K562 (cell line): ENCODE results near the gene EZH1. TPM values are rescaled to one million over a fixed set of nuclear protein-coding genes. Genes with fewer than 3 reads are reported as not detected.
A peak's percentile ranks its signal among the peaks of the same experiment; 100 is the strongest.

Experiments used
- ATAC-seq: fragments of 200-7000 bp; cut with Tn5 transposase; 3 replicates; pipeline ENCODE4 v1.9.1; 2020; ENCODE audit warnings: moderate library complexity
- BruUV-seq: library from RNA; stranded (reverse); fragments of 400-500 nt; replicated peaks from 2 replicates; lab custom pipeline; 2021; lab: Mats Ljungman, UMichigan
- CTCF ChIA-PET: fragments of 300-600 bp; formaldehyde crosslinking; extraction: SDS; loops from one replicate; lab custom pipeline; 2021; ENCODE audit warnings: low intra/inter-chr PET ratio; lab: Yijun Ruan, JAX
- POLR2A ChIA-PET: fragments of 300-600, 350-650 bp; sonication (Branson Sonifier 250); formaldehyde crosslinking; extraction: SDS; loops from one replicate; lab custom pipeline; 2021; ENCODE audit warnings: antibody characterized with exemption, inconsistent platforms; lab: Yijun Ruan, JAX
- DNase-seq, 4 experiments: peaks; one replicate each; pipeline versions ENCODE4 v3.0.0 to v3.0.0-alpha.2; 2011 to 2018; ENCODE audit warnings: low spot score in 3 of 4, mixed read lengths in 3 of 4; ENCODE audit errors: extremely low read depth in 1 of 4
- FAIRE-seq: peaks from 2 replicates; lab custom pipeline; 2011; peaks lifted over from hg19 to GRCh38; lab: Jason Lieb, UNC
- H2AFZ ChIP-seq: 2 replicates; pipeline ENCODE4 v1.6.0; 2011; ENCODE audit warnings: low read depth, low read length, control low read depth, inconsistent platforms
- H3K27ac ChIP-seq: fragments of 200-600 bp; 3 replicates; pipeline ENCODE4 v1.8.0; 2011; ENCODE audit warnings: low read depth, mild to moderate bottlenecking, control low read depth, inconsistent platforms, low read length, moderate library complexity, mixed read lengths; ENCODE audit errors: extremely low read depth
- H3K27me3 ChIP-seq, 2 experiments: fragments of 300-600 bp in 1 of 2; 2 replicates in 1 of 2; 3 replicates in 1 of 2; pipeline versions ENCODE4 v1.6.0 to v1.8.0; 2011; ENCODE audit warnings: inconsistent platforms in 2 of 2, low read length in 2 of 2, mild to moderate bottlenecking in 1 of 2, mixed read lengths in 1 of 2, moderate library complexity in 1 of 2; ENCODE audit not compliant: control insufficient read depth in 2 of 2, insufficient read depth in 2 of 2
- H3K36me3 ChIP-seq: fragments of 300-600 bp; 3 replicates; pipeline ENCODE4 v1.8.0; 2011; ENCODE audit warnings: mild to moderate bottlenecking, low read length, inconsistent platforms; ENCODE audit not compliant: control insufficient read depth, insufficient read depth
- H3K4me1 ChIP-seq, 2 experiments: fragments of 200-600 bp in 1 of 2; replicated peaks in 1 of 2; 2 replicates in 1 of 2; 3 replicates in 1 of 2; pipeline versions ENCODE4 v1.5.1 to v1.8.0; 2011; ENCODE audit warnings: inconsistent platforms in 2 of 2, low read length in 2 of 2, mild to moderate bottlenecking in 1 of 2, mixed read lengths in 1 of 2, moderate library complexity in 1 of 2; ENCODE audit not compliant: control insufficient read depth in 2 of 2, insufficient read depth in 2 of 2
- H3K4me2 ChIP-seq: 2 replicates; pipeline ENCODE4 v1.6.1; 2011; ENCODE audit warnings: low read length, control low read depth, inconsistent platforms, mixed read lengths; ENCODE audit not compliant: insufficient read depth
- H3K4me3 ChIP-seq: fragments of 200-600 bp; sonication (generic), shearing (Covaris generic); 2 replicates; pipeline ENCODE4 v1.5.1; 2016; ENCODE audit warnings: control low read depth, inconsistent platforms
- H3K79me2 ChIP-seq: fragments of 200-600 bp; 3 replicates; pipeline ENCODE4 v1.8.0; 2011; ENCODE audit warnings: low read length, inconsistent platforms; ENCODE audit not compliant: control insufficient read depth, insufficient read depth
- H3K9ac ChIP-seq, 2 experiments: 2 replicates each; pipeline versions ENCODE4 v1.6.0 to v1.6.1; 2011; ENCODE audit warnings: low read depth in 2 of 2, low read length in 2 of 2, control low read depth in 1 of 2, inconsistent platforms in 1 of 2, mild to moderate bottlenecking in 1 of 2, mixed read lengths in 1 of 2; ENCODE audit not compliant: insufficient read depth in 1 of 2
- H3K9me1 ChIP-seq: one replicate; pipeline ENCODE4 v1.6.0; 2011; ENCODE audit warnings: inconsistent platforms, mild to moderate bottlenecking, low read length, moderate library complexity; ENCODE audit not compliant: control insufficient read depth, insufficient read depth
- H3K9me3 ChIP-seq: replicated peaks from 2 replicates; pipeline ENCODE4 v1.5.1; 2011; ENCODE audit warnings: low read depth, low read length, inconsistent platforms; ENCODE audit not compliant: control insufficient read depth, insufficient read depth
- H4K20me1 ChIP-seq: replicated peaks from 2 replicates; pipeline ENCODE4 v1.6.1; 2011; ENCODE audit warnings: low read length, inconsistent platforms, mixed read lengths; ENCODE audit not compliant: control insufficient read depth, insufficient read depth
- ARID2 ChIP-seq: fragments of 450-650 bp; IDR thresholded peaks from 2 replicates; pipeline ENCODE4 v1.6.1; 2017; ENCODE audit warnings: antibody characterized with exemption, mild to moderate bottlenecking
- MYBL2 ChIP-seq, 2 experiments: fragments of 450-650 bp in 1 of 2; sonication (generic) in 1 of 2; formaldehyde crosslinking in 1 of 2; IDR thresholded peaks; 2 replicates each; pipeline versions ENCODE4 v1.6.1 to v1.8.1; 2017 to 2022; ENCODE audit warnings: borderline replicate concordance in 1 of 2, inconsistent platforms in 1 of 2, low read depth in 1 of 2, mild to moderate bottlenecking in 1 of 2, missing genetic modification reagents in 1 of 2, moderate library complexity in 1 of 2
- POLR2G ChIP-seq: fragments of 200-400 bp; formaldehyde crosslinking; IDR thresholded peaks from 2 replicates; pipeline ENCODE4 v1.6.1; 2017; ENCODE audit warnings: low read depth, mild to moderate bottlenecking, antibody characterized with exemption, low read length, moderate library complexity
- PTBP1 ChIP-seq: fragments of 200-400 bp; formaldehyde crosslinking; IDR thresholded peaks from 2 replicates; pipeline ENCODE4 v1.6.1; 2017; ENCODE audit warnings: low read depth, low read length
- RCOR1 ChIP-seq, 2 experiments: IDR thresholded peaks; 2 replicates each; pipeline ENCODE4 v1.6.1; 2012; ENCODE audit warnings: low read depth in 2 of 2, low read length in 2 of 2, borderline replicate concordance in 1 of 2, improper control_type of control experiment in 1 of 2
- ZNF134 ChIP-seq: fragments of 250-450 bp; sonication (Bioruptor Pico); conservative IDR thresholded peaks from 2 replicates; pipeline ENCODE4 v1.4.0; 2020
- ZNF436 ChIP-seq: fragments of 250-450, 450-650 bp; sonication (Bioruptor Pico); formaldehyde crosslinking; IDR thresholded peaks from 2 replicates; pipeline ENCODE4 v1.7.0; 2020; ENCODE audit warnings: mild to moderate bottlenecking
- WGBS: fragments of 100-300 bp; shearing (Covaris generic); methylation state at CpG from one replicate; pipeline ENCODE4 v1.1.6; 2016; ENCODE audit warnings: low coverage, mixed read lengths; ENCODE audit not compliant: insufficient coverage; ENCODE audit errors: missing lambda C conversion rate; 5-methylcytosine and 5-hydroxymethylcytosine counted together
- in situ Hi-C: fragments of 300-500 bp; cut with MboI; formaldehyde crosslinking; loops from 4 replicates; pipeline ENCODE4 v1.15.0; 2018; ENCODE audit warnings: inconsistent platforms, mixed read lengths
- intact Hi-C: fragments of 100-400 bp; cut with micrococcal nuclease; formaldehyde crosslinking; loops from 2 replicates; pipeline ENCODE4 v1.14.2; 2022
- polyA plus RNA-seq, 8 experiments: library from polyadenylated mRNA; depleted of rRNA in 4 of 8; stranded (reverse) in 5 of 8; unstranded in 3 of 8; fragments of >200 nt; fragmentation: Nextera tagmentation in 2 of 8; fragmentation: Illumina TruSeq in 1 of 8; extraction: Ambion mirVana in 2 of 8; extraction: Trizol in 1 of 8; gene quantifications; 2 replicates each; pipeline versions ENCODE4 v1.2.1 to v1.2.3, GENCODE V29; 2011 to 2014; ENCODE audit warnings: inconsistent platforms in 1 of 8, missing spikeins in 1 of 8
- total RNA-seq, 7 experiments: library from RNA; depleted of rRNA in 6 of 7; stranded (reverse); fragments of >200 nt in 6 of 7; fragmentation: Illumina TruSeq in 2 of 7; extraction: Trizol in 2 of 7; gene quantifications; 2 replicates each; pipeline versions ENCODE4 v1.2.1 to v1.2.3, GENCODE V29; 2011 to 2021; ENCODE audit warnings: low replicate concordance in 1 of 7
- TF ChIP-seq, protein P1 (sequence below), 2 experiments: fragments of 450-650 bp; IDR thresholded peaks; 2 replicates each; pipeline ENCODE4 v1.6.1; 2016

Gene EZH1
- total and polyA plus RNA-seq, 9 of the 15 experiments (the other 6 are each of a cell fraction or from before 2014, with no cell fraction given): 8.6 to 40.8 (median 22.9) TPM

DNA sequence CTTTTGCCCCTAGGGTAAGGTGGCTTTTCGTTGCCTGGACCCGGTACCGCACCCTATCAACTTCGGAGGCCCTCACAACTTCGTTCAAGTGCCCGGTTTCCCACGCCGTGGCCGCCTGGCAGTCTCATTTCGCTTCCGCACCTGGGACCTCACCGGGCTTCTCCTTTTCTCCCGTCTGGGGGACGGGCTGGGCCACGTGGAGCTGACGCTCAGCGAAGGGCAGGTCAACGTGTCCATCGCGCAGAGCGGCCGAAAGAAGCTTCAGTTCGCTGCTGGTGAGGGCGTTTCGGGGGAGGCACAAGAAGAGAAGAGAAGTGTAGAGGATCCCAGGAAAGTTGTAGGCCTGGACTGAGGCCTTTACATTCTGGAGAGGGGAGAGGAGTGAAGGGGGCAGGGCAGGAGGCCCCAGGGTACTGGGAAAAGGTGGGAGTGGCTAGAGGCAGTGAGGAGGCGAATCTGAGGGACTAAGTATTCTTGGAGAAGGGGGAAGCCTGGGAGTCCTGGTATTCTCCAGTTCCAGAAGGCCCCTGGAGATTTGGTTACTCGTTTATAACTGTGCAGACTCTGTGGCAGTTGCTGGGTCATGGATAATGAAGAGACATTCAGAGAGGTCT lies 57.0 kb downstream of the EZH1 start (continued):
- TF ChIP-seq MYBL2 (IDR thresholded peaks at IDR 0.05; ENCODE audit: low read depth) (no peak), MYBL2 (CRISPR knock-in tag; IDR thresholded peaks at IDR 0.05; ENCODE audit: borderline replicate concordance) (no peak), ARID2 (no peak), RCOR1 (IDR thresholded peaks at IDR 0.05; ENCODE audit: borderline replicate concordance in 1 of 2, low read depth in 2 of 2, low read length in 2 of 2) (no peak), ZNF436 (CRISPR knock-in tag) (no peak), PTBP1 (no peak)
- TF ChIP-seq, protein P1, sequence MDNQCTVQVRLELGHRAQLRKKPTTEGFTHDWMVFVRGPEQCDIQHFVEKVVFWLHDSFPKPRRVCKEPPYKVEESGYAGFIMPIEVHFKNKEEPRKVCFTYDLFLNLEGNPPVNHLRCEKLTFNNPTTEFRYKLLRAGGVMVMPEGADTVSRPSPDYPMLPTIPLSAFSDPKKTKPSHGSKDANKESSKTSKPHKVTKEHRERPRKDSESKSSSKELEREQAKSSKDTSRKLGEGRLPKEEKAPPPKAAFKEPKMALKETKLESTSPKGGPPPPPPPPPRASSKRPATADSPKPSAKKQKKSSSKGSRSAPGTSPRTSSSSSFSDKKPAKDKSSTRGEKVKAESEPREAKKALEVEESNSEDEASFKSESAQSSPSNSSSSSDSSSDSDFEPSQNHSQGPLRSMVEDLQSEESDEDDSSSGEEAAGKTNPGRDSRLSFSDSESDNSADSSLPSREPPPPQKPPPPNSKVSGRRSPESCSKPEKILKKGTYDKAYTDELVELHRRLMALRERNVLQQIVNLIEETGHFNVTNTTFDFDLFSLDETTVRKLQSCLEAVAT (IDR thresholded peaks at IDR 0.05): no peak

DNA sequence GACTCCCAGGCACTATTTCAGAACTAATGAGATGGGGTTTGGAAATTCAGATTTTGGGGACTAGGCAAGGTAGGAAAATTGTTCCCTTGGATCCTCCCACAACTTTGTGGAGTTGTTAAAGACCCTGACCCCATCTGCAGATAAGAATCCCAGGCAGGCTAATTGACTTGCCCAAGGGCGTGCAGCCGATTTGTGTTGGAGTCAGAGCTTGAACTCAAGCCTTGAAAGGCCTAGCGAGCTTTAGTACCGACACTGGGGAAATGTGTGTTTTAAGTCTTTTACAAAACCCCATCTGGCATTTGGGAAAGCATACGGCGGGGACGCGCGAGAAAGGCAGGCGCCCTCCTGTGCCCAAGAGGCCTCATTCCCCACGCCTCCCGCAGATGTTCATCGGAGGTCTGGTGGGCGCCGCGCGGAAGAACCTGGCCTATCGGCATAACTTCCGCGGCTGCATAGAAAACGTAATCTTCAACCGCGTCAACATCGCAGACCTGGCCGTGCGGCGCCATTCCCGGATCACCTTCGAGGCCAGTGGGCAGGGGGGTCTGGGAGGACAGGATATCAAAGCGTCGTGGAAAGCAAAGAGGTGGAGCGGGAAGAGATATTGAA lies 58.2 kb downstream of the EZH1 start:
- no peak overlapping the region for H3K4me3 ChIP-seq
- TF ChIP-seq ZNF134 (CRISPR knock-in tag): no peak
- 0 out of 2 replicates have a peak, but pooled peaks have one; percentile 18 for TF ChIP-seq POLR2G
- TF ChIP-seq, protein P1 (IDR thresholded peaks at IDR 0.05): 0 out of 4 replicates have a peak, but pooled peaks of 1 of the 2 experiments have one; percentile 32
- H3K9me3 ChIP-seq: no peaks in the 10 kb centered on the region
- in situ Hi-C loops: no loop called here
- DNase-seq (no peak), ATAC-seq (no peak), FAIRE-seq (no peak)
- intact Hi-C loops: no loop called here
- H3K79me2 ChIP-seq: no peaks in the 10 kb centered on the region
- H3K4me2 ChIP-seq: no peak overlapping the region
- no peaks in the 10 kb centered on the region for H3K27me3 ChIP-seq
- H3K9ac ChIP-seq: no peak overlapping the region
- no peak overlapping the region for H2AFZ ChIP-seq
- WGBS: 92% methylated on average over 23 of the region's 32 CpGs
- H3K36me3 ChIP-seq: no peaks in the 10 kb centered on the region
- POLR2A ChIA-PET: interaction anchor here (1.2 kb wide), 1 partner anchor 22 kb away, joined by 3 read pairs; no protein-coding TSS in a partner anchor
- BruUV-seq: no TSS peak
- H3K9me1 ChIP-seq: no peaks in the 10 kb centered on the region
- H3K4me1 ChIP-seq: peaks cover 0 to 56% of the 10 kb centered on the region in 2 experiments; a peak in 3 of 5 replicates
- CTCF ChIA-PET: no interaction called here
- no peak overlapping the region for H3K27ac ChIP-seq
- no peaks in the 10 kb centered on the region for H4K20me1 ChIP-seq
